GM23338 (cell line): ENCODE data around the gene NFIB. TPM values are rescaled to one million over a fixed set of nuclear protein-coding genes. Genes with fewer than 3 reads are reported as not detected.

Source experiments
- ATAC-seq: fragments of 200-7000 bp; cut with Tn5 transposase; 3 replicates; pipeline ENCODE4 v1.9.1; 2020
- DNase-seq: peaks from one replicate; pipeline ENCODE4 v3.0.0-alpha.2; 2015; ENCODE audit warnings: low spot score
- H2AFZ ChIP-seq: fragments of 200-600 bp; sonication (generic); 2 replicates; pipeline ENCODE4 v1.8.0; 2016; ENCODE audit warnings: antibody characterized with exemption, mild to moderate bottlenecking, moderate library complexity
- H3F3A ChIP-seq: fragments of 200-600 bp; sonication (generic); replicated peaks from 2 replicates; pipeline ENCODE4 v1.8.0; 2017; ENCODE audit warnings: antibody characterized with exemption, mixed run types, low read depth
- H3K27ac ChIP-seq: fragments of 200-600 bp; sonication (generic); 2 replicates; pipeline ENCODE4 v1.6.1; 2016; ENCODE audit warnings: low read depth
- H3K27me3 ChIP-seq: fragments of 200-600 bp; sonication (generic); 2 replicates; pipeline ENCODE4 v1.8.0; 2016; ENCODE audit warnings: mild to moderate bottlenecking, mixed run types, moderate library complexity; ENCODE audit not compliant: insufficient read depth
- H3K36me3 ChIP-seq: fragments of 200-600 bp; sonication (generic); 2 replicates; pipeline ENCODE4 v1.8.0; 2016; ENCODE audit warnings: mild to moderate bottlenecking; ENCODE audit not compliant: insufficient read depth
- H3K4me1 ChIP-seq: fragments of 200-600 bp; sonication (generic); 2 replicates; pipeline ENCODE4 v1.8.0; 2016; ENCODE audit warnings: mild to moderate bottlenecking, moderate library complexity; ENCODE audit not compliant: insufficient read depth
- H3K4me2 ChIP-seq: fragments of 200-600 bp; sonication (generic); 2 replicates; pipeline ENCODE4 v1.7.1; 2017; ENCODE audit warnings: mixed run types
- H3K4me3 ChIP-seq: fragments of 200-600 bp; sonication (generic); 2 replicates; pipeline ENCODE4 v1.6.1; 2016; ENCODE audit warnings: mixed run types
- H3K79me2 ChIP-seq: fragments of 200-600 bp; sonication (generic); replicated peaks from 2 replicates; pipeline ENCODE4 v1.8.0; 2017; ENCODE audit warnings: mild to moderate bottlenecking; ENCODE audit not compliant: insufficient read depth
- H3K9me2 ChIP-seq: fragments of 200-600 bp; sonication (generic); 2 replicates; pipeline ENCODE4 v1.8.0; 2017; ENCODE audit not compliant: insufficient read depth
- H4K20me1 ChIP-seq: fragments of 200-600 bp; sonication (generic); replicated peaks from 2 replicates; pipeline ENCODE4 v1.8.0; 2017; ENCODE audit warnings: mild to moderate bottlenecking; ENCODE audit not compliant: insufficient read depth
- H3K27ac Mint-ChIP-seq: 2 replicates; pipeline ENCODE4 v1.8.0; 2020; ENCODE audit warnings: inconsistent platforms, mild to moderate bottlenecking, moderate library complexity, mixed read lengths
- H3K27me3 Mint-ChIP-seq: 3 replicates; pipeline ENCODE4 v1.8.0; 2022; ENCODE audit warnings: low read depth, mild to moderate bottlenecking, moderate library complexity, mixed read lengths, inconsistent platforms; ENCODE audit not compliant: insufficient read depth, poor library complexity
- H3K36me3 Mint-ChIP-seq: 3 replicates; pipeline ENCODE4 v1.8.0; 2021; ENCODE audit warnings: low read depth, mild to moderate bottlenecking, inconsistent platforms, moderate library complexity, mixed read lengths
- H3K4me1 Mint-ChIP-seq: 3 replicates; pipeline ENCODE4 v1.8.0; 2020; ENCODE audit warnings: mild to moderate bottlenecking, inconsistent platforms, mixed read lengths
- H3K4me3 Mint-ChIP-seq: 3 replicates; pipeline ENCODE4 v1.8.0; 2021; ENCODE audit warnings: moderate library complexity, mild to moderate bottlenecking, inconsistent platforms, mixed read lengths
- H3K9me3 Mint-ChIP-seq: 3 replicates; pipeline ENCODE4 v1.8.0; 2020; ENCODE audit warnings: moderate library complexity, mild to moderate bottlenecking, inconsistent platforms, mixed read lengths
- CREB1 ChIP-seq: fragments of 250-450 bp; sonication (Bioruptor Pico); IDR thresholded peaks from 2 replicates; pipeline ENCODE4 v1.5.0; 2020; ENCODE audit warnings: low read depth, mild to moderate bottlenecking, moderate library complexity
- EZH2 ChIP-seq: fragments of 200-600 bp; sonication (generic); IDR thresholded peaks from one replicate; pipeline ENCODE4 v1.8.0; 2017; ENCODE audit warnings: antibody characterized with exemption, mild to moderate bottlenecking, low read depth; ENCODE audit not compliant: unreplicated experiment
- EZH2phosphoT487 ChIP-seq: fragments of 200-600 bp; sonication (generic); IDR thresholded peaks from one replicate; pipeline ENCODE4 v1.8.1; 2018; ENCODE audit warnings: antibody characterized with exemption; ENCODE audit not compliant: unreplicated experiment
- JUNB ChIP-seq: IDR thresholded peaks from one replicate; pipeline ENCODE4 v1.6.1; 2016; ENCODE audit warnings: antibody characterized with exemption; ENCODE audit not compliant: unreplicated experiment
- NANOG ChIP-seq: IDR thresholded peaks from 2 replicates; pipeline ENCODE4 v1.6.1; 2016; ENCODE audit warnings: antibody characterized with exemption, borderline replicate concordance
- POLR2AphosphoS5 ChIP-seq: IDR thresholded peaks from 2 replicates; pipeline ENCODE4 v1.6.1; 2016; ENCODE audit warnings: antibody characterized with exemption, low read depth
- STAT1 ChIP-seq: IDR thresholded peaks from one replicate; pipeline ENCODE4 v1.6.1; 2016; ENCODE audit warnings: antibody characterized with exemption; ENCODE audit not compliant: unreplicated experiment
- ZNF114 ChIP-seq: fragments of 250-450 bp; sonication (Bioruptor Pico); IDR thresholded peaks from 2 replicates; pipeline ENCODE4 v1.5.0; 2020; ENCODE audit warnings: mild to moderate bottlenecking, moderate library complexity
- ZNF331 ChIP-seq: fragments of 250-450 bp; sonication (Bioruptor Pico); IDR thresholded peaks from 2 replicates; pipeline ENCODE4 v1.5.0; 2020; ENCODE audit warnings: low read depth, mild to moderate bottlenecking, moderate library complexity
- polyA plus RNA-seq: library from polyadenylated mRNA; unstranded; fragments of >200 nt; fragmentation: Nextera tagmentation; extraction: Ambion mirVana; gene quantifications from 2 replicates; pipeline ENCODE4 v1.2.1, GENCODE V29; 2016
- total RNA-seq: library from RNA; depleted of rRNA; stranded (reverse); fragments of >200 nt; shearing (Covaris generic); gene quantifications from 2 replicates; pipeline ENCODE4 v1.2.3, GENCODE V29; 2014
- TF ChIP-seq, protein P1 (sequence below): IDR thresholded peaks from 2 replicates; pipeline ENCODE4 v1.6.1; 2016; ENCODE audit warnings: antibody characterized with exemption
- TF ChIP-seq, protein P2 (sequence below): fragments of 250-450 bp; sonication (Bioruptor Pico); IDR thresholded peaks from 2 replicates; pipeline ENCODE4 v1.5.0; 2020; ENCODE audit warnings: mild to moderate bottlenecking, moderate library complexity
- TF ChIP-seq, protein P3 (sequence below): IDR thresholded peaks from one replicate; pipeline ENCODE4 v1.6.1; 2018; ENCODE audit warnings: antibody characterized with exemption; ENCODE audit not compliant: unreplicated experiment
- TF ChIP-seq, protein P4 (sequence below), 2 experiments: fragments of 200-600 bp in 1 of 2; sonication (generic) in 1 of 2; conservative IDR thresholded peaks; 2 replicates each; pipeline versions ENCODE4 v1.5.1 to v1.6.1; 2016 to 2017; ENCODE audit warnings: antibody characterized with exemption in 2 of 2, low read depth in 2 of 2, mild to moderate bottlenecking in 2 of 2, moderate library complexity in 1 of 2

The NFIB gene
- total and polyA plus RNA-seq, 2 experiments from 2014 or later = 3.9 to 4.7 TPM

DNA sequence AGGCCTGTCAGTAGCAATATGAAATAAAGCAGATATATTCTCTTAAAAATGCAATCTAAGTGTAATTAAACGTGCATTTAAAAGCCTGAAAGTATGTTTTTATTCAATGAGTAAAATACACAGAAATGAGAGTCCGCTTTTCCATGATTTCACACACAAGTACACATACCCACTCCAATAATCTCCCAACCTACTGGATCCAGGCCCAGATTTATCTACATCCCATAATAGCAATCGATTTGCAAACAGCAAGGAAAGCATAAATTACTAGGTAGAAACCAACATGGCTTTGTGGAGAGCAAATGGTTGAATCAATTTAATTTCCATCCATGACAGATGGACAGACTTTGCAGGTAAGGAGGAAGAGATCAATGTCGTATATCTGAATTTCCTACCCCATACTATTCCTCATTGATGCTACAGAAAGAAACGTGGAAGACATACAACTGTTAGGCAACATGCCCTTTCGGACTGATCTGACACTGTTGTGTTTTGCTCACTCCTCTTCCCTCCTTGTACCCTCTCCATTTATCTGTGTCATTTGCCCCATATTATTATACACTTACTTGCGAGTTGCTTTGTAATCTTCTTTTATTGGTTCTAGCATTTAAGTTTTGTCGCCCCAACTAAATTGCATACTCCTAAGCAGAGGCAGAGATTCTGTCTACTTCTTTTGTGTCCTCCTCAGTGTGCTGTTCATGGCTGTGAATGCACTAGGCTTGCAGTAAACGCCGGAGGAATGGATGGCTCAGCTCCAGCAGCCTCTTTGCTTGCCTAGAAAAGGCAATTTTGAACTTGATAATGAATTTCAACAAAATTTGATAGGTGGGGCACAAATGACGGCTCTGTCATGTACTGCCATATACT, 133.6 kb downstream of the NFIB start:
- ATAC-seq = no peak
- Histone ChIP-seq H3K27me3 (no peaks in the 10 kb centered on the region), H2AFZ (no peak overlapping the region), H3K27ac (no peak overlapping the region), H3K4me1 (no peaks in the 10 kb centered on the region), H3F3A (no peaks in the 10 kb centered on the region), H3K36me3 (no peaks in the 10 kb centered on the region), H3K4me2 (no peak overlapping the region), H3K9me2 (no peaks in the 10 kb centered on the region), H4K20me1 (no peaks in the 10 kb centered on the region), H3K4me3 (no peak overlapping the region), H3K79me2 (no peaks in the 10 kb centered on the region)
- TF ChIP-seq JUNB (no peak), POLR2AphosphoS5 (no peak), STAT1 (no peak), ZNF114 (CRISPR knock-in tag) (no peak), EZH2 (no peak), CREB1 (CRISPR knock-in tag) (no peak), NANOG (no peak), ZNF331 (CRISPR knock-in tag) (no peak), EZH2phosphoT487 (no peak)
- TF ChIP-seq, protein P1, sequence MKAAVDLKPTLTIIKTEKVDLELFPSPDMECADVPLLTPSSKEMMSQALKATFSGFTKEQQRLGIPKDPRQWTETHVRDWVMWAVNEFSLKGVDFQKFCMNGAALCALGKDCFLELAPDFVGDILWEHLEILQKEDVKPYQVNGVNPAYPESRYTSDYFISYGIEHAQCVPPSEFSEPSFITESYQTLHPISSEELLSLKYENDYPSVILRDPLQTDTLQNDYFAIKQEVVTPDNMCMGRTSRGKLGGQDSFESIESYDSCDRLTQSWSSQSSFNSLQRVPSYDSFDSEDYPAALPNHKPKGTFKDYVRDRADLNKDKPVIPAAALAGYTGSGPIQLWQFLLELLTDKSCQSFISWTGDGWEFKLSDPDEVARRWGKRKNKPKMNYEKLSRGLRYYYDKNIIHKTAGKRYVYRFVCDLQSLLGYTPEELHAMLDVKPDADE = no peak
- TF ChIP-seq, protein P2, sequence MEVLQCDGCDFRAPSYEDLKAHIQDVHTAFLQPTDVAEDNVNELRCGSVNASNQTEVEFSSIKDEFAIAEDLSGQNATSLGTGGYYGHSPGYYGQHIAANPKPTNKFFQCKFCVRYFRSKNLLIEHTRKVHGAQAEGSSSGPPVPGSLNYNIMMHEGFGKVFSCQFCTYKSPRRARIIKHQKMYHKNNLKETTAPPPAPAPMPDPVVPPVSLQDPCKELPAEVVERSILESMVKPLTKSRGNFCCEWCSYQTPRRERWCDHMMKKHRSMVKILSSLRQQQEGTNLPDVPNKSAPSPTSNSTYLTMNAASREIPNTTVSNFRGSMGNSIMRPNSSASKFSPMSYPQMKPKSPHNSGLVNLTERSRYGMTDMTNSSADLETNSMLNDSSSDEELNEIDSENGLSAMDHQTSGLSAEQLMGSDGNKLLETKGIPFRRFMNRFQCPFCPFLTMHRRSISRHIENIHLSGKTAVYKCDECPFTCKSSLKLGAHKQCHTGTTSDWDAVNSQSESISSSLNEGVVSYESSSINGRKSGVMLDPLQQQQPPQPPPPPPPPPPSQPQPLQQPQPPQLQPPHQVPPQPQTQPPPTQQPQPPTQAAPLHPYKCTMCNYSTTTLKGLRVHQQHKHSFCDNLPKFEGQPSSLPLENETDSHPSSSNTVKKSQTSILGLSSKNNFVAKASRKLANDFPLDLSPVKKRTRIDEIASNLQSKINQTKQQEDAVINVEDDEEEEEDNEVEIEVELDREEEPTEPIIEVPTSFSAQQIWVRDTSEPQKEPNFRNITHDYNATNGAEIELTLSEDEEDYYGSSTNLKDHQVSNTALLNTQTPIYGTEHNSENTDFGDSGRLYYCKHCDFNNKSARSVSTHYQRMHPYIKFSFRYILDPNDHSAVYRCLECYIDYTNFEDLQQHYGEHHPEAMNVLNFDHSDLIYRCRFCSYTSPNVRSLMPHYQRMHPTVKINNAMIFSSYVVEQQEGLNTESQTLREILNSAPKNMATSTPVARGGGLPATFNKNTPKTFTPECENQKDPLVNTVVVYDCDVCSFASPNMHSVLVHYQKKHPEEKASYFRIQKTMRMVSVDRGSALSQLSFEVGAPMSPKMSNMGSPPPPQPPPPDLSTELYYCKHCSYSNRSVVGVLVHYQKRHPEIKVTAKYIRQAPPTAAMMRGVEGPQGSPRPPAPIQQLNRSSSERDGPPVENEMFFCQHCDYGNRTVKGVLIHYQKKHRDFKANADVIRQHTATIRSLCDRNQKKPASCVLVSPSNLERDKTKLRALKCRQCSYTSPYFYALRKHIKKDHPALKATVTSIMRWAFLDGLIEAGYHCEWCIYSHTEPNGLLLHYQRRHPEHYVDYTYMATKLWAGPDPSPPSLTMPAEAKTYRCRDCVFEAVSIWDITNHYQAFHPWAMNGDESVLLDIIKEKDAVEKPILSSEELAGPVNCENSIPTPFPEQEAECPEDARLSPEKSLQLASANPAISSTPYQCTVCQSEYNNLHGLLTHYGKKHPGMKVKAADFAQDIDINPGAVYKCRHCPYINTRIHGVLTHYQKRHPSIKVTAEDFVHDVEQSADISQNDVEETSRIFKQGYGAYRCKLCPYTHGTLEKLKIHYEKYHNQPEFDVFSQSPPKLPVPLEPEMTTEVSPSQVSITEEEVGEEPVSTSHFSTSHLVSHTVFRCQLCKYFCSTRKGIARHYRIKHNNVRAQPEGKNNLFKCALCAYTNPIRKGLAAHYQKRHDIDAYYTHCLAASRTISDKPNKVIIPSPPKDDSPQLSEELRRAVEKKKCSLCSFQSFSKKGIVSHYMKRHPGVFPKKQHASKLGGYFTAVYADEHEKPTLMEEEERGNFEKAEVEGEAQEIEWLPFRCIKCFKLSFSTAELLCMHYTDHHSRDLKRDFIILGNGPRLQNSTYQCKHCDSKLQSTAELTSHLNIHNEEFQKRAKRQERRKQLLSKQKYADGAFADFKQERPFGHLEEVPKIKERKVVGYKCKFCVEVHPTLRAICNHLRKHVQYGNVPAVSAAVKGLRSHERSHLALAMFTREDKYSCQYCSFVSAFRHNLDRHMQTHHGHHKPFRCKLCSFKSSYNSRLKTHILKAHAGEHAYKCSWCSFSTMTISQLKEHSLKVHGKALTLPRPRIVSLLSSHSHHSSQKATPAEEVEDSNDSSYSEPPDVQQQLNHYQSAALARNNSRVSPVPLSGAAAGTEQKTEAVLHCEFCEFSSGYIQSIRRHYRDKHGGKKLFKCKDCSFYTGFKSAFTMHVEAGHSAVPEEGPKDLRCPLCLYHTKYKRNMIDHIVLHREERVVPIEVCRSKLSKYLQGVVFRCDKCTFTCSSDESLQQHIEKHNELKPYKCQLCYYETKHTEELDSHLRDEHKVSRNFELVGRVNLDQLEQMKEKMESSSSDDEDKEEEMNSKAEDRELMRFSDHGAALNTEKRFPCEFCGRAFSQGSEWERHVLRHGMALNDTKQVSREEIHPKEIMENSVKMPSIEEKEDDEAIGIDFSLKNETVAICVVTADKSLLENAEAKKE (CRISPR knock-in tag) = no peak
- TF ChIP-seq, protein P3, sequence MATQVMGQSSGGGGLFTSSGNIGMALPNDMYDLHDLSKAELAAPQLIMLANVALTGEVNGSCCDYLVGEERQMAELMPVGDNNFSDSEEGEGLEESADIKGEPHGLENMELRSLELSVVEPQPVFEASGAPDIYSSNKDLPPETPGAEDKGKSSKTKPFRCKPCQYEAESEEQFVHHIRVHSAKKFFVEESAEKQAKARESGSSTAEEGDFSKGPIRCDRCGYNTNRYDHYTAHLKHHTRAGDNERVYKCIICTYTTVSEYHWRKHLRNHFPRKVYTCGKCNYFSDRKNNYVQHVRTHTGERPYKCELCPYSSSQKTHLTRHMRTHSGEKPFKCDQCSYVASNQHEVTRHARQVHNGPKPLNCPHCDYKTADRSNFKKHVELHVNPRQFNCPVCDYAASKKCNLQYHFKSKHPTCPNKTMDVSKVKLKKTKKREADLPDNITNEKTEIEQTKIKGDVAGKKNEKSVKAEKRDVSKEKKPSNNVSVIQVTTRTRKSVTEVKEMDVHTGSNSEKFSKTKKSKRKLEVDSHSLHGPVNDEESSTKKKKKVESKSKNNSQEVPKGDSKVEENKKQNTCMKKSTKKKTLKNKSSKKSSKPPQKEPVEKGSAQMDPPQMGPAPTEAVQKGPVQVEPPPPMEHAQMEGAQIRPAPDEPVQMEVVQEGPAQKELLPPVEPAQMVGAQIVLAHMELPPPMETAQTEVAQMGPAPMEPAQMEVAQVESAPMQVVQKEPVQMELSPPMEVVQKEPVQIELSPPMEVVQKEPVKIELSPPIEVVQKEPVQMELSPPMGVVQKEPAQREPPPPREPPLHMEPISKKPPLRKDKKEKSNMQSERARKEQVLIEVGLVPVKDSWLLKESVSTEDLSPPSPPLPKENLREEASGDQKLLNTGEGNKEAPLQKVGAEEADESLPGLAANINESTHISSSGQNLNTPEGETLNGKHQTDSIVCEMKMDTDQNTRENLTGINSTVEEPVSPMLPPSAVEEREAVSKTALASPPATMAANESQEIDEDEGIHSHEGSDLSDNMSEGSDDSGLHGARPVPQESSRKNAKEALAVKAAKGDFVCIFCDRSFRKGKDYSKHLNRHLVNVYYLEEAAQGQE = no peak
- TF ChIP-seq, protein P4, sequence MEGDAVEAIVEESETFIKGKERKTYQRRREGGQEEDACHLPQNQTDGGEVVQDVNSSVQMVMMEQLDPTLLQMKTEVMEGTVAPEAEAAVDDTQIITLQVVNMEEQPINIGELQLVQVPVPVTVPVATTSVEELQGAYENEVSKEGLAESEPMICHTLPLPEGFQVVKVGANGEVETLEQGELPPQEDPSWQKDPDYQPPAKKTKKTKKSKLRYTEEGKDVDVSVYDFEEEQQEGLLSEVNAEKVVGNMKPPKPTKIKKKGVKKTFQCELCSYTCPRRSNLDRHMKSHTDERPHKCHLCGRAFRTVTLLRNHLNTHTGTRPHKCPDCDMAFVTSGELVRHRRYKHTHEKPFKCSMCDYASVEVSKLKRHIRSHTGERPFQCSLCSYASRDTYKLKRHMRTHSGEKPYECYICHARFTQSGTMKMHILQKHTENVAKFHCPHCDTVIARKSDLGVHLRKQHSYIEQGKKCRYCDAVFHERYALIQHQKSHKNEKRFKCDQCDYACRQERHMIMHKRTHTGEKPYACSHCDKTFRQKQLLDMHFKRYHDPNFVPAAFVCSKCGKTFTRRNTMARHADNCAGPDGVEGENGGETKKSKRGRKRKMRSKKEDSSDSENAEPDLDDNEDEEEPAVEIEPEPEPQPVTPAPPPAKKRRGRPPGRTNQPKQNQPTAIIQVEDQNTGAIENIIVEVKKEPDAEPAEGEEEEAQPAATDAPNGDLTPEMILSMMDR (conservative IDR thresholded peaks at IDR 0.05; ENCODE audit: low read depth in 2 of 2) = no peak
- no peak for DNase-seq
- Mint-ChIP-seq H3K4me3 (no peak overlapping the region), H3K36me3 (0 out of 3 replicates have a peak, but pooled peaks cover 4% of the 10 kb centered on the region), H3K9me3 (no peaks in the 10 kb centered on the region), H3K4me1 (no peaks in the 10 kb centered on the region), H3K27ac (no peak overlapping the region), H3K27me3 (no peaks in the 10 kb centered on the region)
